ENCODE measurements around the gene ACP1. TPM values are rescaled to one million over a fixed set of nuclear protein-coding genes. Genes with fewer than 3 reads are reported as not detected.

ACP1 gene
- total RNA-seq, 2 donors from 2014 or later = 141 to 163 TPM

DNA sequence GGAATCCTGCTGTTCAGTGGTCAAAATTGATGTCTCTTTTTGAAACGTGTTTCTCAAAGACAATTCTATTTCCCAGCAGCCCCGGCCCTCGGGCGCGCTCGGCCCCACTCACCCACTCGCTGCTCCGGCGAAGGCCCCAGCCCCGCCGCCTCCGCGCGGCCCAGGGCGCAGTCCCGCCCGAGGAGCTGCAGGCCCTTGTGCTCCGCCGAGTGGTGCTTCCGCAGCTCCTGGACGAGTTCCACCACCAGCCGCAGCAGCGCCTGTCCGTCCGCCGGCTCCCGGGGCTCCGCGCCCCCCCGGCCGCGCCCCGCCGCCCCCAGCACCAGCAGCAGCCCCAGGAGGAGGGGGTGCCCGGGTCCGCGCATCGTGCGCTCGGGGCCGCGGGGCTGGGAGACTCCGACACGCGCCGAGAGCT, 22.7 kb downstream of the ACP1 start:
- peak overlapping the region; percentile 10 to 34 for H3K4me3 Mint-ChIP-seq
- DNase-seq (peak; percentile 19 to 22), ATAC-seq (replicated peaks in 1 of 2) (peak; percentile 63 to 70)
- no peak overlapping the region for H3K27ac Mint-ChIP-seq
- H3K9me3 Mint-ChIP-seq = no peaks in the 10 kb centered on the region
- H3K36me3 Mint-ChIP-seq (ENCODE audit: insufficient read depth in 2 of 2) = no peaks in the 10 kb centered on the region
- no peaks in the 10 kb centered on the region for H3K4me1 Mint-ChIP-seq (ENCODE audit: low read depth)
- H3K27me3 Mint-ChIP-seq (ENCODE audit: low read depth) = peaks cover 45% of the 10 kb centered on the region

DNA sequence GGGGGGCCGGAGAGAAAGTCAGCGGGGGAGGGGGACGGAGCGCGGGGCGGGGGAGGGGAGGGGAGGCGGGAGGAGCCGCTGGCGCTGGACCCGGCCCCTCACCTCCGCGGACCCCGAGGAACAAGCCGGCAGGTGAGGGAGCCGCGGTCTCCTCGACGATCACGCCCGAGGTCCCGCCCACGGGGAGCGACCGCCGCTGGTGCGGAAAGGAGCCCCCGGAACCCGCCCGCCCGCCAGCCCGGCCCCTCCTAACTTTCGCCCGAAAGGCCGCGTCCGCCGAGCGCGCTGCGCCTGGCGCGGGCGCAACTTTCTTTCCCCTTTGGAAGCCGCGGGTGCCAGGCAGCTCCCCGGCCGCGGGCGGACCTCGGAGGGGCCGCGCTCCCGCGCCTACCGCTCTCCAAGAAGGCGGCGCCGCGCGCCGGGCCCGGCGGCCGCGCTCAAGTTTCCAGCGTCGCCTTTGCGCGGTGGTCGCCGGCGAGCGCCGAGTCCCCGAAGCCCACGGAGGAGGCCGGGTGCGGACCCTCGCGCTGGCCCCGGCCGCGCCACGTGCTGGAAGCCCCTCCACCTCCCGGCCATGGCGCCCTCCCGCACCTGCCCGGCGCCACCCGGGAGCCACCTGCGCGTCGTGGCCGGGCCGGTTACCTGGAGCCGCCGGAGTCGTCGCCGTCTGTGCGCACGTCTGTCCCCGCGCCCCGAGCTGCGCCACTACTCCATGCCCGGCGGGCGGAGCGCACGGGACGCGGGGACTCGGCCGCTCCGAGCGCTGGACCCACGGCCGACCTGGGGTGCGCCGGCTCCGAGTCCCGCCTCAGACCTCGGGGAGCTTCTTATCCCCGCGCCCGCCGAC, 23.4 kb downstream of the ACP1 start, which contains the start of gene ALKAL2:
TSS of gene ALKAL2 (minus strand) at position 181 of the 847 bp plus-strand sequence. CDS start 256 bp downstream, outside the sequence.
- Mint-ChIP-seq H3K9me3 (no peaks in the 10 kb centered on the region), H3K4me3 (peak within 1 kb of the TSS; percentile 57 to 86), H3K36me3 (ENCODE audit: insufficient read depth in 2 of 2) (no peaks in the 10 kb centered on the region), H3K4me1 (ENCODE audit: low read depth) (no peaks in the 10 kb centered on the region), H3K27ac (no peak within 1 kb of the TSS), H3K27me3 (ENCODE audit: low read depth) (peaks cover 52% of the 10 kb centered on the region)
- ATAC-seq (replicated peaks in 1 of 2) (peak; percentile 34 to 44), DNase-seq (peak; percentile 25 to 27)

DNA sequence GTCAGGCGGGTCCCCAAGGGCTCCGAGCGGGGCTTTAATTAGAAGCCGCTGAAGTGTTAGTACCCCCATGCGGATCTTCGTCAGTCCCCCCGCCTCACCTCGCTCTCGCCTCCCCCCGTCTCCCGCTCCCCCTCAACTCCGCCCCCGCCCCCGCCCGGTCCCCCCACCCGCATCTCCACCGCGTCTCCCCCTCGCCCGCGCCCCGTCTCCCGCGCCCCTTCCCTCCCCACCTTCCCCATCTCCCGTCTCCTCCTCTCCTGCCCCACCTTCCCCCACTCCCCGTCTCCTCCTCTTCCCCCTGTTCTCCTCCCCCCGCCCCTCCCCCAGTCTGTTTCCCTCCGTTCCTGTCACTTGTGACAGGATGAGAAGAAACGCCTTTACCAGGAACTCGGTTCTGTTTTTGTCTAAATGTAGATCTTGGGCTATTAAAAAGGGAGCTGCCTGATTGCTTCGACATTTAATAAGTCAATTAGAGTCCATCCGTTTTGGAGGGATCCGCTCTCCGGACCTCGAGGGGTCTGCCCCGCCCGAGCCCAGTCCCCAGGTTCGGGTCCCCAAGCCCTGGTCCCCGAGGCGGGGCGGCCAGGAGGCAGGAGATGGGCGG, 24.1 kb downstream of the ACP1 start:
- peaks cover 52% of the 10 kb centered on the region for H3K27me3 Mint-ChIP-seq (ENCODE audit: low read depth)
- H3K4me3 Mint-ChIP-seq = peak overlapping the region; percentile 69 to 86
- no peaks in the 10 kb centered on the region for H3K9me3 Mint-ChIP-seq
- H3K27ac Mint-ChIP-seq = no peak overlapping the region
- H3K36me3 Mint-ChIP-seq (ENCODE audit: insufficient read depth in 2 of 2) = no peaks in the 10 kb centered on the region
- DNase-seq (no peak), ATAC-seq (replicated peaks in 1 of 2) (no peak)
- no peaks in the 10 kb centered on the region for H3K4me1 Mint-ChIP-seq (ENCODE audit: low read depth)

DNA sequence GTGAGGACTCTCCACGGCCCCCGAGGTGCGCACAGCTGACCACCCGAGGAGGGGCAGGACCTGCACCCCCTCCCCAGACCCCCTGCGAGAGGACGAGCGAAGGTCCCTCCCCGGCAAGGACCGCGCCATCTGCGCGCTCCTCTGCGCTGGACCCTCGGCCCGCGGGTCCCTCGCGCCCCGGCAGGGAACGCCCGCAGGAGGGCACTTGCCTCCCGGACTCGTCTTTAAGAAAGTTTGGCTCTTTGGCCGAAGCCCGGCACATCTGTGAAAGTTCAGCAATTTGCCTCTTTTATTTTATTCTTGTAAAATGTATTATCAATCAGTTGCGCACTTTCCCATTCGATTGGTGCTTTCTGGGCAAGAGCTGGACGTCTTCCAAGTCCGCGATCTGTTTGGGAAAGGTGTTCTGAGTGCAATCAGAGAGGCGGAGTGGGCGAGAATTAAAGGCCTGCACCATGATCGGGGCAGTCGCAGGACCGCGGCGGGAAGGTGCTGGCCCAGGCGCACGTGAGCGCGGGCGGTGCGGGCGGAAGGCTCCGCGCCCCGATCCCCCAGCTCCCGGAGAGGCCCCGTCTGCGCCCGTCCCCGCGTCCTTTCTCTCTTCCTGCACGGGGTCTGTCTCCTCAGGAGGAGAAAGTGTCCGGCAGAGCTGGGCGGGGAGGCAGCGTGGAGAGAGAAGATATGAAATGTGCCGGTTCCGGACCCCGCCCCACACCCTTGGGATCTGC, 24.8 kb downstream of the ACP1 start:
- no peak overlapping the region for H3K27ac Mint-ChIP-seq
- H3K9me3 Mint-ChIP-seq = no peaks in the 10 kb centered on the region
- H3K27me3 Mint-ChIP-seq (ENCODE audit: low read depth) = peaks cover 52% of the 10 kb centered on the region
- peak overlapping the region; percentile 69 to 86 for H3K4me3 Mint-ChIP-seq
- DNase-seq (peak in 1 of 2 donors; percentile 13), ATAC-seq (replicated peaks in 1 of 2) (peak; percentile 39 to 55)
- H3K4me1 Mint-ChIP-seq (ENCODE audit: low read depth) = no peaks in the 10 kb centered on the region
- no peaks in the 10 kb centered on the region for H3K36me3 Mint-ChIP-seq (ENCODE audit: insufficient read depth in 2 of 2)

DNA sequence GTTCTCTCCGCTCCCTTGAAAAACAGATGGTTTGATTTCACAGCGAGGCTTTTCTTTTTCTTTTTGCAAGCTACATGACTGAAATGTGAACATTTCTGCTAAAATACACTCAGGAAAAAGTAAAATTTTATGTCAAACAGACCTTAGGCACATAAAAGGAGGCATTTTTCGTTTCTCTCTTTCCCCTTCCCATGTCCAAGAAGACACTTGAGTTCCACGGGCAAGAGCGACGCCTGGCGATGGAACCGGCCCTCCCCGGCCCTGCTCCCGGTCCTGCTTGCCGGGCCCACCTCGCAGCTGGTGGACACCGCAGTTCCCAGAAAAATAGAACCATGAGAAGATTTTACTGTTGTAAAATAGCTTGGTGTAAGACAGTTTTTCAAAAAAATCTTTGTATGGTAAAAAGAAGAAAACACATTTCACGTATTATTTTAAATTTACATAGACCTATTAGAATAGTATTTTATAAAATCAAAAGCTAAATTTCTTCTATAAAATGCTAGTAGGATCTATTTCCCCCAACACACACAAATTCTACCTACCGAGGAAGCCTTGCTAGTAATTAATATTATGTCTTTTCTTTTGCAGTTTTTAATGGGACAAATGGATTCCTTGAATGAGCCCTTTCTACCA, 25.5 kb downstream of the ACP1 start:
- DNase-seq (peak; percentile 58 to 60), ATAC-seq (replicated peaks in 1 of 2) (peak; percentile 57 to 64)
- peak overlapping the region; percentile 69 to 86 for H3K4me3 Mint-ChIP-seq
- H3K27ac Mint-ChIP-seq = no peak overlapping the region
- no peaks in the 10 kb centered on the region for H3K9me3 Mint-ChIP-seq
- H3K27me3 Mint-ChIP-seq (ENCODE audit: low read depth) = peaks cover 54% of the 10 kb centered on the region
- no peaks in the 10 kb centered on the region for H3K4me1 Mint-ChIP-seq (ENCODE audit: low read depth)
- H3K36me3 Mint-ChIP-seq (ENCODE audit: insufficient read depth in 2 of 2) = no peaks in the 10 kb centered on the region

GRCh38 chr2:295090-295489, 30.3 kb downstream of the ACP1 start:
- DNase-seq = no peak
- no peak overlapping the region for H3K4me3 Mint-ChIP-seq
- H3K36me3 Mint-ChIP-seq (ENCODE audit: insufficient read depth in 2 of 2) = peaks cover 0 to 2% of the 10 kb centered on the region in 2 donors
- ATAC-seq (replicated peaks in 1 of 2) = no peak
- H3K9me3 Mint-ChIP-seq = peaks cover 0 to 2% of the 10 kb centered on the region in 2 donors
- no peak overlapping the region for H3K27ac Mint-ChIP-seq
- peaks cover 60% of the 10 kb centered on the region for H3K27me3 Mint-ChIP-seq (ENCODE audit: low read depth)
- no peaks in the 10 kb centered on the region for H3K4me1 Mint-ChIP-seq (ENCODE audit: low read depth)

DNA sequence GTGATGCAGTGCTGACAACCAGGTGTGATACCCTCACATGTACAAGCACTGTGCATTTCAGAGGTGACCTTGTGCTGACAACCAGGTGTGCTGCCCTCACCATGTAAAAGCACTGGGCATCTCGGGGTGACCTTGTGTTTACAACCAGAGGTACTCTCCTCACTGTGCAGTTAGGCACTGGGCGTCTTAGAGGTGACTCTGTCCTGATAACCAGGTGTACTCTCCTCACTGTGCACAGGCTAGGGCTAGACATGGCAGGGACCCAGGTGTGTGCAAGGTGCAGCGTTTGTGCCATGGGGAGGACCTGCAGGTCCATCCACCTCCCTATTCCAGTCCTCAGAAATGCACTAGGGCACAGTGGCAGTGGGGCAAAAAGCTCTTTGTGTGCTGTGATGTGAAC, 31.6 kb downstream of the ACP1 start:
- H3K27me3 Mint-ChIP-seq (ENCODE audit: low read depth) = peaks cover 54% of the 10 kb centered on the region
- no peak for ATAC-seq (replicated peaks in 1 of 2)

GRCh38 chr2:305366-305765, 40.6 kb downstream of the ACP1 start:
- Mint-ChIP-seq H3K4me1 (ENCODE audit: low read depth) (no peaks in the 10 kb centered on the region), H3K4me3 (no peak overlapping the region), H3K27ac (no peak overlapping the region), H3K27me3 (ENCODE audit: low read depth) (peaks cover 5% of the 10 kb centered on the region), H3K36me3 (ENCODE audit: insufficient read depth in 2 of 2) (peaks cover 3 to 5% of the 10 kb centered on the region in 2 donors), H3K9me3 (peaks cover 0 to 5% of the 10 kb centered on the region in 2 donors)
- no peak for DNase-seq
- no peak for ATAC-seq (replicated peaks in 1 of 2)

More for the DNA sequence above, 31.6 kb downstream of the ACP1 start:
- no peak for DNase-seq
- Mint-ChIP-seq H3K4me1 (ENCODE audit: low read depth) (no peaks in the 10 kb centered on the region), H3K4me3 (no peak overlapping the region), H3K36me3 (ENCODE audit: insufficient read depth in 2 of 2) (peaks cover 5 to 6% of the 10 kb centered on the region in 2 donors), H3K27ac (no peak overlapping the region), H3K9me3 (peaks cover 0 to 7% of the 10 kb centered on the region in 2 donors)

GRCh38 chr2:309148-309953, 44.6 kb downstream of the ACP1 start:
- Mint-ChIP-seq H3K4me3 (no peak overlapping the region), H3K9me3 (no peaks in the 10 kb centered on the region), H3K27me3 (ENCODE audit: low read depth) (no peaks in the 10 kb centered on the region), H3K4me1 (ENCODE audit: low read depth) (no peaks in the 10 kb centered on the region), H3K36me3 (ENCODE audit: insufficient read depth in 2 of 2) (no peaks in the 10 kb centered on the region), H3K27ac (no peak overlapping the region)
- DNase-seq (no peak), ATAC-seq (replicated peaks in 1 of 2) (no peak)

DNA sequence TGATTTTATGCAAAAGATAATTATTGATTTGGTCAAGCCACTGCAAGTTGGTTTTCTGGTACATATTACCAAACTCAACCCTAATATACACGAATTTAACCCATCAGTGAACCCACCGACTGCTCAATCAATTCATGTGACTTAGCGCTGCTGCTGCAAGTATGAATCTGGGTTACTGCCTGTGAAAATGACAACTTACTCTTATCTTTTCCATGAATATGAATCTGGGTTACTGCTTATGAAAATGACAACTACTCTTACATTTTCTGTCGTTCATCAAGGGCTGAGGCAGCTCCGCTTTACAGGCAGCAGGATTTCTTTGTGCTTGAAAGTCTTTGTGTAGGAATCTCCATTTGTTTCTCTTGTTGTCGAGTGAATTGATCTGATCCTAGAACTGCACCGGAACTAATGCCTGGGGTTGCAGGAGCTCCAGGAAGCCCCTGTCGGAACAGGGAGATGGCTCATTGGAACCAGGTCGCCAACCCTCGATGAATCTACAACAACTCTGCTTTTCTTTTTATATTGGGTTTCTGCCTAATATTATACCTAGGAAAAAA, 45.3 kb downstream of the ACP1 start:
- DNase-seq = no peak
- no peak for ATAC-seq (replicated peaks in 1 of 2)
- Mint-ChIP-seq H3K36me3 (ENCODE audit: insufficient read depth in 2 of 2) (no peaks in the 10 kb centered on the region), H3K27ac (no peak overlapping the region), H3K9me3 (no peaks in the 10 kb centered on the region), H3K4me1 (ENCODE audit: low read depth) (no peaks in the 10 kb centered on the region), H3K27me3 (ENCODE audit: low read depth) (no peaks in the 10 kb centered on the region), H3K4me3 (no peak overlapping the region)

DNA sequence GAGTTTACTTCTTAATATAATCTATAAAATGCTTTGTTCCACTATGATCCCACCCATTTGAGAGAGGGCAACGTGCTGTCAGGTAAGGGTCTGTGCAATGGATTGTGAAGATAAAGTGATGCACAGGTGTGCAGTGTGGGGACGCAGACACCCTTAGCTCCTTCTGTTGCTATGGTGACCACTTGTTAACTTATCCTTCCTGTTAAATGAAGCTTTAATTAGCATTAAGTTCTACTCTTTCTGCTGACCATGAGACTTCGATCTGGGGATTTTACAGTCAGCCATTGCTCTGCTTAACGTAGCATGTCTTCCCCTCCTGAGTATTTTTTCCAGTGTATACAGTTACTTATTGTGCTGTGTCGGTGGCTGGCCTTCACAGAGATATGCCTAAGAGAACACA, 46.2 kb downstream of the ACP1 start:
- Mint-ChIP-seq H3K4me3 (no peak overlapping the region), H3K27ac (no peak overlapping the region), H3K4me1 (ENCODE audit: low read depth) (no peaks in the 10 kb centered on the region), H3K9me3 (no peaks in the 10 kb centered on the region), H3K27me3 (ENCODE audit: low read depth) (peaks cover 3% of the 10 kb centered on the region), H3K36me3 (ENCODE audit: insufficient read depth in 2 of 2) (no peaks in the 10 kb centered on the region)
- ATAC-seq (replicated peaks in 1 of 2) (no peak), DNase-seq (no peak)

DNA sequence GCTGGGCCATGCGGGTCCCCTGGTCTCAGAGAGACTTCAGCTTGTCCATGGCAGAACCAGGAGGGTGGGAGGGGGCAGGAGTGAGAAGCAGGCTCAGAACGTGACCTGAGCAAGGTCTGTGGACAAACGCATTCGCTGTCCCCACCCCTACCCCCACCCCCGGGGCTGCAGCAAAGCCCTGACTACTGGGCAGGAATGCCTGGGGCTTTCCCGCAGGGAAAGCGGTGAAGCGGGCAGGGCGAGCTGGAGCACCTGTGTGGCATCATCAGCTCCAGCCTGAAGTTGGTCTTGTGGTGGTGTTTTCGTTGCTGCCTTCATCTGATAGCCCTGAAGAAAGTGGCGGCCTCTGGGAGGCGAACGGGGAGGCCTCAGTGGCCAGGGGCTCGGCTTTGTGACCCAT, 49.2 kb downstream of the ACP1 start:
- Mint-ChIP-seq H3K4me1 (ENCODE audit: low read depth) (peaks cover 20% of the 10 kb centered on the region), H3K27ac (no peak overlapping the region), H3K27me3 (ENCODE audit: low read depth) (peaks cover 8% of the 10 kb centered on the region), H3K36me3 (ENCODE audit: insufficient read depth in 2 of 2) (peaks cover 2 to 4% of the 10 kb centered on the region in 2 donors), H3K4me3 (no peak overlapping the region), H3K9me3 (peaks cover 5% of the 10 kb centered on the region in 2 donors)
- ATAC-seq (replicated peaks in 1 of 2) (no peak), DNase-seq (no peak)
